RWPE2 (cell line): ENCODE results near the gene COG4.

Experiments used
- ATAC-seq: fragments of 200-7000 bp; cut with Tn5 transposase; 3 replicates; pipeline ENCODE4 v1.9.1; 2021; ENCODE audit warnings: low read depth
- DNase-seq: peaks from one replicate; pipeline ENCODE4 v3.0.0-alpha.2; 2020; ENCODE audit warnings: low spot score
- H3K27ac ChIP-seq: fragments of 450-650 bp; 2 replicates; pipeline ENCODE4 v1.5.1; 2017; ENCODE audit warnings: mild to moderate bottlenecking; ENCODE audit not compliant: poor library complexity, severe bottlenecking
- H3K27me3 ChIP-seq: fragments of 250-450 bp; sonication (Bioruptor Pico); 2 replicates; pipeline ENCODE4 v1.5.1; 2021; ENCODE audit warnings: mild to moderate bottlenecking, moderate library complexity; ENCODE audit not compliant: insufficient read depth, poor library complexity, severe bottlenecking
- H3K36me3 ChIP-seq: fragments of 250-450 bp; sonication (Bioruptor Pico); 2 replicates; pipeline ENCODE4 v1.5.1; 2020; ENCODE audit warnings: low read depth, mild to moderate bottlenecking, moderate library complexity
- H3K4me1 ChIP-seq: fragments of 250-450 bp; sonication (Bioruptor Pico); 2 replicates; pipeline ENCODE4 v1.5.1; 2021; ENCODE audit warnings: mild to moderate bottlenecking, moderate library complexity; ENCODE audit not compliant: insufficient read depth, poor library complexity, severe bottlenecking
- H3K4me3 ChIP-seq: fragments of 250-450 bp; sonication (Bioruptor Pico); 2 replicates; pipeline ENCODE4 v1.5.1; 2021; ENCODE audit warnings: mild to moderate bottlenecking, moderate library complexity; ENCODE audit not compliant: severe bottlenecking
- H3K9me3 ChIP-seq: fragments of 250-450 bp; sonication (Bioruptor Pico); 2 replicates; pipeline ENCODE4 v1.5.1; 2021; ENCODE audit warnings: mild to moderate bottlenecking, moderate library complexity; ENCODE audit not compliant: severe bottlenecking
- TF ChIP-seq, protein P1 (sequence below): fragments of 450-650 bp; IDR thresholded peaks from one replicate; pipeline ENCODE4 v1.5.1; 2017; ENCODE audit warnings: mild to moderate bottlenecking, moderate library complexity; ENCODE audit not compliant: poor library complexity, severe bottlenecking

COG4 gene

DNA sequence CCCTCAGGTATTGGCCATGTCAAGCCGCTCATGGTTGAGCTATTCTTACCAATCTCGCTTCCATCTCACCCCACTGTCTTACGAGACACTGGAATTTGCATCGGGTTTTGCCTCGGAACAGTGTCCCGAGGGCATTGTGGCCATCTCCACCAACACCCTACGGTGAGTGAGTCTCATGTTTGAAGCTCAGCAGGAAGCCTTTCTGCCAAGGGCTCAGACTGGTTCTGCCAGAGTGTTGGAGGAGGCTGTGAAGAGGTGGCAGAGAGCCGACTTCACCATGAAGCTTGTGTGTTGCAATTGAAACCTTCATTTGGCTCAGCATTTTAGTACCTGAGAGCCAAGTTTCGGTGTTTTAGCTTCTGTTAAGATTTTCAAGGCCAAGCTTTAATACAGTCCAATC is 38.3 kb upstream of the COG4 start:
- TF ChIP-seq, protein P1, sequence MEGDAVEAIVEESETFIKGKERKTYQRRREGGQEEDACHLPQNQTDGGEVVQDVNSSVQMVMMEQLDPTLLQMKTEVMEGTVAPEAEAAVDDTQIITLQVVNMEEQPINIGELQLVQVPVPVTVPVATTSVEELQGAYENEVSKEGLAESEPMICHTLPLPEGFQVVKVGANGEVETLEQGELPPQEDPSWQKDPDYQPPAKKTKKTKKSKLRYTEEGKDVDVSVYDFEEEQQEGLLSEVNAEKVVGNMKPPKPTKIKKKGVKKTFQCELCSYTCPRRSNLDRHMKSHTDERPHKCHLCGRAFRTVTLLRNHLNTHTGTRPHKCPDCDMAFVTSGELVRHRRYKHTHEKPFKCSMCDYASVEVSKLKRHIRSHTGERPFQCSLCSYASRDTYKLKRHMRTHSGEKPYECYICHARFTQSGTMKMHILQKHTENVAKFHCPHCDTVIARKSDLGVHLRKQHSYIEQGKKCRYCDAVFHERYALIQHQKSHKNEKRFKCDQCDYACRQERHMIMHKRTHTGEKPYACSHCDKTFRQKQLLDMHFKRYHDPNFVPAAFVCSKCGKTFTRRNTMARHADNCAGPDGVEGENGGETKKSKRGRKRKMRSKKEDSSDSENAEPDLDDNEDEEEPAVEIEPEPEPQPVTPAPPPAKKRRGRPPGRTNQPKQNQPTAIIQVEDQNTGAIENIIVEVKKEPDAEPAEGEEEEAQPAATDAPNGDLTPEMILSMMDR = no peak
- no peak; the same call in 2 of the 3 replicates for ATAC-seq
- no peak overlapping the region for H3K27ac ChIP-seq
- H3K9me3 ChIP-seq = no peaks in the 10 kb centered on the region
- H3K27me3 ChIP-seq = no peaks in the 10 kb centered on the region
- no peak overlapping the region for H3K4me3 ChIP-seq
- peaks cover 100% of the 10 kb centered on the region for H3K36me3 ChIP-seq
- H3K4me1 ChIP-seq = no peaks in the 10 kb centered on the region
- DNase-seq = no peak

- Histone ChIP-seq H3K36me3 (peaks cover 100% of the 10 kb centered on the region), H3K4me1 (no peaks in the 10 kb centered on the region), H3K27ac (no peak overlapping the region), H3K27me3 (no peaks in the 10 kb centered on the region), H3K4me3 (no peak overlapping the region), H3K9me3 (no peaks in the 10 kb centered on the region)
- DNase-seq (no peak), ATAC-seq (no peak)
- TF ChIP-seq, protein P1 = no peak
Observed at GRCh38 chr16:70556063-70556462, 32.7 kb upstream of the COG4 start.

- no peak overlapping the region for H3K4me3 ChIP-seq
- H3K4me1 ChIP-seq = no peaks in the 10 kb centered on the region
- H3K27ac ChIP-seq = no peak overlapping the region
- peaks cover 100% of the 10 kb centered on the region for H3K36me3 ChIP-seq
- H3K9me3 ChIP-seq = no peaks in the 10 kb centered on the region
- H3K27me3 ChIP-seq = no peaks in the 10 kb centered on the region
- ATAC-seq = no peak
- DNase-seq = no peak
- TF ChIP-seq, protein P1 = no peak
Observed at GRCh38 chr16:70553645-70554044, 30.3 kb upstream of the COG4 start.

- Histone ChIP-seq H3K36me3 (peaks cover 100% of the 10 kb centered on the region), H3K27ac (no peak overlapping the region), H3K27me3 (no peaks in the 10 kb centered on the region), H3K4me3 (no peak overlapping the region), H3K9me3 (no peaks in the 10 kb centered on the region), H3K4me1 (no peaks in the 10 kb centered on the region)
- TF ChIP-seq, protein P1 = no peak
- no peak for ATAC-seq
- DNase-seq = no peak
Observed at GRCh38 chr16:70552675-70553074, 29.3 kb upstream of the COG4 start.

DNA sequence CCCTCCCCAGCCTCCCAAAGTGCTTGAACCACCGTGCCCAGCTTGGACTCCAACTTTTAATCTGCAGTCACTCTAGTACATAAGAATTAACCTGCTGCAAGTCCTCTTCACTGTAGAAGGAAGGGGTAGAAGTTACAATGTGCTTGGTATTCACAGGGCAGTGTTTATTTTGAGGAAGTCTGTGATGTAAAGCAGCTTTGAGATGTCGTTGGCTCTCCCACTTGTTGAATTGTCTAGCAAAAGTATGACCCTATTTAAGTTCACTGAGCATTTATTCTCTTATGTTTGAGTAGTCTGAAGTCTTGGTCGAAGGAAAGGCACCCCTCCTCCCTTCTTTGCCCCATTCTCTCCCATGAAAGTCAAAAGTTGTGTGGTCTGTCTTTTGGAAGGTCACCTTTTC is 28.4 kb upstream of the COG4 start:
- H3K36me3 ChIP-seq = peaks cover 100% of the 10 kb centered on the region
- no peak for DNase-seq
- H3K4me3 ChIP-seq = no peak overlapping the region
- no peak overlapping the region for H3K27ac ChIP-seq
- no peaks in the 10 kb centered on the region for H3K4me1 ChIP-seq
- no peaks in the 10 kb centered on the region for H3K27me3 ChIP-seq
- TF ChIP-seq, protein P1 = no peak
- no peak for ATAC-seq
- H3K9me3 ChIP-seq = no peaks in the 10 kb centered on the region
